Sigmoid colon (tissue), 7 donors: ENCODE data around the gene CAMTA1. TPM values are rescaled to one million over a fixed set of nuclear protein-coding genes. Genes with fewer than 3 reads are reported as not detected.
"Not testable (repeated sequence)": the region's sequence is repeated elsewhere in the genome, so short reads cannot be mapped to it uniquely, and the experiment has no call there.

Experiments
- DNase-seq: peaks from one replicate; pipeline ENCODE4 v3.0.0-alpha.2; 2019
- H3K27ac ChIP-seq, 4 donors: fragments of 200-600 bp; sonication (generic); one replicate each; pipeline ENCODE4 v1.5.1; 2016 to 2019; ENCODE audit warnings: mild to moderate bottlenecking in 1 of 4
- H3K27me3 ChIP-seq, 3 donors: fragments of 200-600 bp; sonication (generic); one replicate each; pipeline ENCODE4 v1.5.1; 2019; ENCODE audit warnings: mild to moderate bottlenecking in 1 of 3
- H3K36me3 ChIP-seq, 4 donors: fragments of 200-600 bp; sonication (generic); one replicate each; pipeline ENCODE4 v1.5.1; 2016 to 2019
- H3K4me1 ChIP-seq, 4 donors: fragments of 200-600 bp; sonication (generic); one replicate each; pipeline ENCODE4 v1.5.1; 2017 to 2019
- H3K4me3 ChIP-seq, 4 donors: fragments of 200-600 bp; sonication (generic); one replicate each; pipeline ENCODE4 v1.5.1; 2017 to 2019; ENCODE audit warnings: mild to moderate bottlenecking in 2 of 4, moderate library complexity in 1 of 4
- H3K9me3 ChIP-seq, 4 donors: fragments of 200-600 bp in 3 of 4; sonication (generic) in 3 of 4; one replicate each; pipeline versions ENCODE4 v1.5.1 to v1.6.1; 2013 to 2019
- CTCF ChIP-seq, 4 experiments: fragments of 450-650 bp in 3 of 4; fragments of 200-600 bp in 1 of 4; IDR thresholded peaks; one replicate each; pipeline ENCODE4 v1.5.1; 2016 to 2019; ENCODE audit warnings: antibody characterized with exemption in 4 of 4, mild to moderate bottlenecking in 3 of 4, moderate library complexity in 2 of 4
- EP300 ChIP-seq, 4 donors: sonication (generic); formaldehyde crosslinking; IDR thresholded peaks; one replicate each; pipeline ENCODE4 v1.6.1; 2017; ENCODE audit warnings: antibody characterized with exemption in 4 of 4
- POLR2A ChIP-seq, 2 donors: fragments of 450-650 bp; IDR thresholded peaks; one replicate each; pipeline ENCODE4 v1.6.1; 2016; ENCODE audit warnings: antibody characterized with exemption in 2 of 2, mild to moderate bottlenecking in 2 of 2, moderate library complexity in 2 of 2
- POLR2AphosphoS5 ChIP-seq, 4 donors: sonication (generic); formaldehyde crosslinking; IDR thresholded peaks; one replicate each; pipeline ENCODE4 v1.6.1; 2017; ENCODE audit warnings: antibody characterized with exemption in 4 of 4
- WGBS, 2 donors: extraction: QIAGEN DNeasy Blood & Tissue Kit; methylation state at CpG; one replicate each; pipeline ENCODE4 v1.1.7; 2013; 5-methylcytosine and 5-hydroxymethylcytosine counted together
- intact Hi-C: fragments of 100-400 bp; cut with DNase I; formaldehyde crosslinking; loops from one replicate; pipeline ENCODE4 v1.15.1; 2023
- polyA plus RNA-seq, 3 donors: library from polyadenylated mRNA; stranded (reverse); fragments of 200-250 nt; gene quantifications; one replicate each; pipeline ENCODE4 v1.2.3, GENCODE V29; 2013
- total RNA-seq, 4 donors: library from RNA; depleted of rRNA; stranded (reverse); fragments of >200 nt; gene quantifications; one replicate each; pipeline ENCODE4 v1.1.0, GENCODE V29; 2016
- donor health status: healthy with polysubstance abuse.
- donor health status: Bipolar disorder and iron deficiency.
- donor health status: healthy.

The CAMTA1 gene
- total and polyA plus RNA-seq, 7 donors = 97.9 to 196 (median 177) TPM

GRCh38 chr1:6914706-6915105 lies 129.5 kb downstream of the CAMTA1 start:
- no peak for DNase-seq
- no peak for TF ChIP-seq POLR2AphosphoS5 (IDR thresholded peaks at IDR 0.05)
- no peak for TF ChIP-seq EP300 (IDR thresholded peaks at IDR 0.05)
- TF ChIP-seq CTCF (IDR thresholded peaks at IDR 0.05) = no peak
- TF ChIP-seq POLR2A (IDR thresholded peaks at IDR 0.05) = no peak
- H3K36me3 ChIP-seq = no peaks in the 10 kb centered on the region
- H3K9me3 ChIP-seq = no peaks in the 10 kb centered on the region
- no peaks in the 10 kb centered on the region for H3K4me1 ChIP-seq
- no peak overlapping the region for H3K4me3 ChIP-seq
- H3K27ac ChIP-seq = no peak overlapping the region
- 77 to 86% methylated on average over 9 of the region's 9 CpGs for WGBS, 2 donors
- H3K27me3 ChIP-seq = peaks cover 0 to 70% (median 17%) of the 10 kb centered on the region in 3 donors
- intact Hi-C loops = no loop called here

GRCh38 chr1:6915999-6916565 lies 130.8 kb downstream of the CAMTA1 start:
- H3K27ac ChIP-seq = no peak overlapping the region
- 88 to 91% methylated on average over 17 of the region's 17 CpGs for WGBS, 2 donors
- DNase-seq = no peak
- intact Hi-C loops = no loop called here
- no peaks in the 10 kb centered on the region for H3K4me1 ChIP-seq
- TF ChIP-seq EP300 (IDR thresholded peaks at IDR 0.05) (no peak), POLR2A (IDR thresholded peaks at IDR 0.05) (no peak), CTCF (IDR thresholded peaks at IDR 0.05) (no peak), POLR2AphosphoS5 (IDR thresholded peaks at IDR 0.05) (no peak)
- no peak overlapping the region for H3K4me3 ChIP-seq
- peaks cover 0 to 61% (median 14%) of the 10 kb centered on the region in 3 donors for H3K27me3 ChIP-seq
- no peaks in the 10 kb centered on the region for H3K36me3 ChIP-seq
- no peaks in the 10 kb centered on the region for H3K9me3 ChIP-seq

- Histone ChIP-seq H3K4me1 (peaks cover 0 to 3% (median 2%) of the 10 kb centered on the region in 4 donors), H3K27ac (no peak overlapping the region), H3K36me3 (no peaks in the 10 kb centered on the region), H3K4me3 (no peak overlapping the region), H3K27me3 (peaks cover 0 to 53% (median 14%) of the 10 kb centered on the region in 3 donors), H3K9me3 (no peaks in the 10 kb centered on the region)
- TF ChIP-seq POLR2AphosphoS5 (IDR thresholded peaks at IDR 0.05) (no peak), POLR2A (IDR thresholded peaks at IDR 0.05) (no peak), EP300 (IDR thresholded peaks at IDR 0.05) (no peak)
- intact Hi-C loops = no loop called here
- DNase-seq = no peak
- WGBS, 2 donors = 15 to 60% methylated on average over 4 of the region's 4 CpGs
Observed at GRCh38 chr1:6917067-6917466, 131.8 kb downstream of the CAMTA1 start.

- peaks cover 0 to 15% (median 15%) of the 10 kb centered on the region in 4 donors for H3K4me1 ChIP-seq
- no peaks in the 10 kb centered on the region for H3K36me3 ChIP-seq
- TF ChIP-seq EP300 (IDR thresholded peaks at IDR 0.05) = no peak
- TF ChIP-seq CTCF (IDR thresholded peaks at IDR 0.05) = no peak
- no peak for TF ChIP-seq POLR2A (IDR thresholded peaks at IDR 0.05)
- TF ChIP-seq POLR2AphosphoS5 (IDR thresholded peaks at IDR 0.05) = no peak
- WGBS, 2 donors = 87 to 93% methylated on average over 13 of the region's 13 CpGs
- intact Hi-C loops = no loop called here
- H3K27me3 ChIP-seq = peaks cover 0 to 43% (median 10%) of the 10 kb centered on the region in 3 donors
- no peak for DNase-seq
- no peak overlapping the region for H3K27ac ChIP-seq
- no peaks in the 10 kb centered on the region for H3K9me3 ChIP-seq
- no peak overlapping the region for H3K4me3 ChIP-seq
Observed at GRCh38 chr1:6918186-6918924, 133.1 kb downstream of the CAMTA1 start.

GRCh38 chr1:6918925-6919511 lies 133.8 kb downstream of the CAMTA1 start:
- H3K4me1 ChIP-seq = peaks cover 0 to 22% (median 17%) of the 10 kb centered on the region in 4 donors
- 86 to 91% methylated on average over 7 of the region's 7 CpGs for WGBS, 2 donors
- H3K36me3 ChIP-seq = no peaks in the 10 kb centered on the region
- H3K4me3 ChIP-seq = no peak overlapping the region
- DNase-seq = peak; percentile 40
- H3K27me3 ChIP-seq = peaks cover 0 to 36% (median 9%) of the 10 kb centered on the region in 3 donors
- intact Hi-C loops = no loop called here
- no peaks in the 10 kb centered on the region for H3K9me3 ChIP-seq
- TF ChIP-seq EP300 (IDR thresholded peaks at IDR 0.05) = no peak
- no peak for TF ChIP-seq CTCF (IDR thresholded peaks at IDR 0.05)
- no peak for TF ChIP-seq POLR2AphosphoS5 (IDR thresholded peaks at IDR 0.05)
- TF ChIP-seq POLR2A (IDR thresholded peaks at IDR 0.05) = no peak
- H3K27ac ChIP-seq = no peak overlapping the region

GRCh38 chr1:6921506-6921905 lies 136.3 kb downstream of the CAMTA1 start:
- H3K27ac ChIP-seq, H3K36me3 ChIP-seq, H3K9me3 ChIP-seq, intact Hi-C loops, H3K4me3 ChIP-seq, DNase-seq: not testable (repeated sequence)
- Histone ChIP-seq H3K4me1 (peaks cover 0 to 31% (median 20%) of the 10 kb centered on the region in 4 donors), H3K27me3 (peaks cover 0 to 11% (median 4%) of the 10 kb centered on the region in 3 donors)
- WGBS, 2 donors = 94 to 95% methylated on average over 5 of the region's 5 CpGs
